ENCODE measurements around the gene KIAA1549. TPM values are rescaled to one million over a fixed set of nuclear protein-coding genes. Genes with fewer than 3 reads are reported as not detected.

The KIAA1549 gene
- total and polyA plus RNA-seq, 2 donors (not counting 1 experiment from before 2014, with no cell fraction given), result under 0.01 to 0.52 TPM

DNA sequence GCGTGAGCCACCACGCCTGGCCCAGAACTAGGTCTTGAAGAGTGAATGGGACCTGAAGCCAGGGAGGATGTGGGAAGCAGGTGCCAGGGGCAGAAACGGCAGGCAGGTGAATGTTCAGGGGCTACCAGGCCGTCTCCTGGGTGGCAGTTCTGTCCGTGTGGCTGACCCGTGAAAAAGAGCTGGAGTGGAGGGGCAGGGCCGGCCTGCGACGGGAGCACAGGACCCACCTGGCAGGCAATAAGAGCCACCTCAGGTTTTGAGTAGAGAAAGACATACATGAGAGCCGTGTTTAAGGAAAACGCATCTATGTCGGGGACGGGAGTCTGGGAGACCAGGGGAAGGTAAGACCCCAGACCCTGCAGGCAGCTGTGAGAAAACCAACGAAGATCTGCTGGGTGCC lies 112.5 kb downstream of the KIAA1549 start:
- H3K9ac ChIP-seq (ENCODE audit: low read length), result no peak overlapping the region

DNA sequence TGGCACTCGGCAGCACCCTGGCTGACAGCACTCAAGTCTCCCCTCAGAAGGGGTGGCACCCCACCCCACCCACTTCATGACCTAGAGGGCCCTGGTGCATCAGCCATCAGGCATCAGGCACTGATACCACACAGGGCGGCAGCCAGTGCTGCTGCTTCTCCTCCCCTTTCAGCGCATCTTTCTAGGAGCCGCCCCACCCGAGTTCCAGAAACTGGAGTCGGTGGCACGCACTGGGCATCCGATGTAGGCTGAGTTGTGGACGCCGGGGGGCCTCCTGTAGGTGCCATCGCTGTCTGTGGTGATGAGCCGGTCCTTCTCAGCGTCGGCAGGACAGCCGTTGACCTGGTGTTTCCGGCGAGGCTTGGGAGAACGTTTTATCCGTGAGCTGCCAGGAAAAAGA lies 113.4 kb downstream of the KIAA1549 start:
- Mint-ChIP-seq H3K27me3 (no peaks in the 10 kb centered on the region), H3K4me1 (no peaks in the 10 kb centered on the region), H3K4me3 (no peak overlapping the region), H3K9me3 (ENCODE audit: insufficient read depth) (no peaks in the 10 kb centered on the region), H3K27ac (no peak overlapping the region)
- Histone ChIP-seq H3K4me1 (ENCODE audit: control insufficient read depth in 2 of 2, insufficient read depth in 2 of 2, low read length in 2 of 2) (no peaks in the 10 kb centered on the region), H3K27ac (ENCODE audit: low read length in 2 of 2) (no peak overlapping the region), H3K4me2 (replicated peaks; ENCODE audit: low read depth, low read length, poor library complexity, severe bottlenecking) (no peak overlapping the region), H3K4me3 (ENCODE audit: control extremely low read depth in 1 of 5, extremely low read depth in 1 of 5, insufficient read depth in 1 of 5, low read depth in 2 of 5, low read length in 4 of 5) (no peak overlapping the region), H3K9me3 (ENCODE audit: control extremely low read depth in 1 of 3, control insufficient read depth in 2 of 3, insufficient read depth in 1 of 3, low read length in 2 of 3) (peaks cover 0 to 3% (median 0%) of the 10 kb centered on the region in 3 donors), H3K27me3 (replicated peaks in 1 of 4; ENCODE audit: control extremely low read depth in 1 of 4, control insufficient read depth in 3 of 4, insufficient read depth in 4 of 4, low read length in 3 of 4) (no peaks in the 10 kb centered on the region), H4K20me1 (ENCODE audit: control insufficient read depth, insufficient read depth, low read length, poor library complexity, severe bottlenecking) (no peaks in the 10 kb centered on the region), H3K79me2 (ENCODE audit: control insufficient read depth, insufficient read depth, low read length) (no peaks in the 10 kb centered on the region), H2AFZ (ENCODE audit: insufficient read depth, low read depth, low read length, poor library complexity, severe bottlenecking) (no peak overlapping the region), H3K36me3 (replicated peaks in 1 of 2; ENCODE audit: control extremely low read depth in 1 of 2, control insufficient read depth in 1 of 2, extremely low read depth in 1 of 2, insufficient read depth in 2 of 2, low read length in 1 of 2) (no peaks in the 10 kb centered on the region), H3K9ac (ENCODE audit: low read length) (no peak overlapping the region)
- DNase-seq (no peak), ATAC-seq (ENCODE audit: low read depth) (no peak)
- POLR2A ChIA-PET, result no interaction called here
- TF ChIP-seq CTCF (IDR thresholded peaks at IDR 0.05), result no peak
- TF ChIP-seq EZH2 (IDR thresholded peaks at IDR 0.05; ENCODE audit: borderline replicate concordance, insufficient read depth, low read depth, low read length, poor library complexity, severe bottlenecking), result no peak
- intact Hi-C loops (cut with micrococcal nuclease), result no loop called here
- CTCF ChIA-PET, result no interaction called here
- 97% methylated on average over 19 of the region's 19 CpGs for WGBS (ENCODE audit: insufficient coverage)

More for the DNA sequence above, 112.5 kb downstream of the KIAA1549 start:
- Mint-ChIP-seq H3K4me1 (no peaks in the 10 kb centered on the region), H3K9me3 (ENCODE audit: insufficient read depth) (no peaks in the 10 kb centered on the region), H3K27ac (no peak overlapping the region), H3K27me3 (no peaks in the 10 kb centered on the region), H3K4me3 (no peak overlapping the region)
- TF ChIP-seq CTCF (IDR thresholded peaks at IDR 0.05), result no peak
- no peak for TF ChIP-seq EZH2 (IDR thresholded peaks at IDR 0.05; ENCODE audit: borderline replicate concordance, insufficient read depth, low read depth, low read length, poor library complexity, severe bottlenecking)
- no peak for DNase-seq
- Histone ChIP-seq H3K4me2 (replicated peaks; ENCODE audit: low read depth, low read length, poor library complexity, severe bottlenecking) (no peak overlapping the region), H3K27ac (ENCODE audit: low read length in 2 of 2) (no peak overlapping the region), H3K36me3 (replicated peaks in 1 of 2; ENCODE audit: control extremely low read depth in 1 of 2, control insufficient read depth in 1 of 2, extremely low read depth in 1 of 2, insufficient read depth in 2 of 2, low read length in 1 of 2) (no peaks in the 10 kb centered on the region), H3K4me3 (ENCODE audit: control extremely low read depth in 1 of 5, extremely low read depth in 1 of 5, insufficient read depth in 1 of 5, low read depth in 2 of 5, low read length in 4 of 5) (no peak overlapping the region), H3K79me2 (ENCODE audit: control insufficient read depth, insufficient read depth, low read length) (no peaks in the 10 kb centered on the region), H2AFZ (ENCODE audit: insufficient read depth, low read depth, low read length, poor library complexity, severe bottlenecking) (no peak overlapping the region), H3K27me3 (replicated peaks in 1 of 4; ENCODE audit: control extremely low read depth in 1 of 4, control insufficient read depth in 3 of 4, insufficient read depth in 4 of 4, low read length in 3 of 4) (no peaks in the 10 kb centered on the region), H4K20me1 (ENCODE audit: control insufficient read depth, insufficient read depth, low read length, poor library complexity, severe bottlenecking) (no peaks in the 10 kb centered on the region), H3K4me1 (ENCODE audit: control insufficient read depth in 2 of 2, insufficient read depth in 2 of 2, low read length in 2 of 2) (no peaks in the 10 kb centered on the region), H3K9me3 (ENCODE audit: control extremely low read depth in 1 of 3, control insufficient read depth in 2 of 3, insufficient read depth in 1 of 3, low read length in 2 of 3) (peaks cover 0 to 3% (median 0%) of the 10 kb centered on the region in 3 donors)
- no peak for ATAC-seq (ENCODE audit: low read depth)
- POLR2A ChIA-PET, result no interaction called here
- CTCF ChIA-PET, result no interaction called here
- 94% methylated on average over 14 of the region's 14 CpGs for WGBS (ENCODE audit: insufficient coverage)
- intact Hi-C loops (cut with micrococcal nuclease), result no loop called here

Data from B cell (primary cell).